Ovary (tissue), 9 donors: ENCODE results near the gene AVEN. TPM values are rescaled to one million over a fixed set of nuclear protein-coding genes. Genes with fewer than 3 reads are reported as not detected.

Experiments used
- DNase-seq, 5 donors: peaks; one replicate each; pipeline ENCODE4 v3.0.0-alpha.2; 2019 to 2020
- H3K27ac ChIP-seq, 2 donors: fragments of 200-600 bp; one replicate each; pipeline versions ENCODE4 v1.5.1 to v1.8.0; 2019 to 2022
- H3K27me3 ChIP-seq: fragments of 200-600 bp; one replicate; pipeline ENCODE4 v1.8.0; 2022
- H3K36me3 ChIP-seq: fragments of 200-600 bp; sonication (generic); one replicate; pipeline ENCODE4 v1.5.1; 2019
- H3K4me1 ChIP-seq: one replicate; pipeline ENCODE4 v1.8.1; 2013; ENCODE audit warnings: mild to moderate bottlenecking, moderate library complexity; ENCODE audit not compliant: insufficient read depth
- H3K4me3 ChIP-seq: fragments of 200-600 bp; sonication (generic); one replicate; pipeline ENCODE4 v1.5.1; 2017
- H3K9me3 ChIP-seq, 2 donors: fragments of 200-600 bp in 1 of 2; sonication (generic) in 1 of 2; one replicate each; pipeline versions ENCODE4 v1.5.1 to v1.8.1; 2013 to 2019; ENCODE audit warnings: mild to moderate bottlenecking in 1 of 2, moderate library complexity in 1 of 2
- EP300 ChIP-seq: sonication (generic); formaldehyde crosslinking; IDR thresholded peaks from one replicate; pipeline ENCODE4 v1.6.1; 2017; ENCODE audit warnings: antibody characterized with exemption
- POLR2A ChIP-seq: fragments of 450-650 bp; IDR thresholded peaks from one replicate; pipeline ENCODE4 v1.6.1; 2017; ENCODE audit warnings: antibody characterized with exemption, mild to moderate bottlenecking, moderate library complexity
- WGBS, 3 donors: extraction: QIAGEN DNeasy Blood & Tissue Kit in 1 of 3; methylation state at CpG; one replicate each; pipeline versions ENCODE4 v1.1.5 to v1.1.7; 2013 to 2017; 5-methylcytosine and 5-hydroxymethylcytosine counted together
- intact Hi-C, 4 donors: fragments of 100-400 bp; cut with DNase I; formaldehyde crosslinking; loops; one replicate each; pipeline versions ENCODE4 v1.11.0 to v1.15.1; 2022 to 2023
- polyA plus RNA-seq, 2 donors: library from polyadenylated mRNA; stranded (reverse); fragments of 200-250 nt in 1 of 2; fragments of 350-450 nt in 1 of 2; fragmentation: Illumina TruSeq in 1 of 2; extraction: RNeasy Lipid Tissue Mini Kit (QIAGEN cat#74804) in 1 of 2; gene quantifications; one replicate each; pipeline ENCODE4 v1.2.3, GENCODE V29; 2013 to 2014
- total RNA-seq, 7 donors: library from RNA; depleted of rRNA in 2 of 7; stranded (reverse); fragments of >200 nt in 2 of 7; fragmentation: NEBNext Ultra II Directional in 3 of 7; extraction: Animal tissue kit (Norgen Biotek cat#: 25700) in 3 of 7; gene quantifications; one replicate each; pipeline versions ENCODE4 v1.1.0 to v1.2.4, GENCODE V29; 2016 to 2023
- TF ChIP-seq, protein P1 (sequence below), 3 donors: fragments of 450-650 bp in 2 of 3; fragments of 200-600 bp in 1 of 3; IDR thresholded peaks; one replicate each; pipeline versions ENCODE4 v1.5.1 to v1.8.0; 2016 to 2022; ENCODE audit warnings: antibody characterized with exemption in 3 of 3, mild to moderate bottlenecking in 1 of 3
- donor health status: DM: no; HTN: no; CAD: no; lungs with moderate emphysema.
- donor health status: DM: no; HTN: no; CAD: no.
- donor health status: Bipolar disorder and iron deficiency.
- donor health status: DM: yes; HTN: yes; CAD: no.
- donor health status: DM: no; HTN: no; CAD: no.
- donor health status: DM: yes; HTN: yes; CAD: no.

Gene AVEN
- total and polyA plus RNA-seq, 9 donors = 9.0 to 20.9 (median 11.5) TPM

DNA sequence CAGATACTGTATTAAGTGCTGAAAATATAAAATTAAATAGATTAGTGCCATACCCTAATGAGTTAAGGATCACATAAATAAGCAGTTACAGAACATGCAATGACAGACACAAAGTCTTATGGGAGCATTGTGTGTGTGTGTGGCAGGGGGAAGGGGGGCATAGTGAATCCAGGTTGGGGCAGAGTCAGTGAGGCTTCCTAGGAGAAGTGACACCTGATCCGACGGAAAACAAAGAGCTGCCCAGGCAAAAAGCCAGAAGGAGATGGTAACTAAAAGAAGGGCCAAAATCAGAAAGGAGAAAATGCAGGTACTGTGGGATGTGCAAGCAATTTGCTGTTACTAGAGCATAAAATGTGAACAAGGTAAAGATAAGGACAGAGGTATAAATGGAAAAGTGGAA lies 150.8 kb downstream of the AVEN start:
- Histone ChIP-seq H3K36me3 (no peaks in the 10 kb centered on the region), H3K4me1 (no peaks in the 10 kb centered on the region), H3K27me3 (no peaks in the 10 kb centered on the region), H3K4me3 (no peak overlapping the region), H3K27ac (no peak overlapping the region), H3K9me3 (no peaks in the 10 kb centered on the region)
- DNase-seq = no peak
- WGBS, 3 donors = 46 to 75% (median 66%) methylated on average over 2 of the region's 2 CpGs
- TF ChIP-seq EP300 (no peak), POLR2A (no peak)
- TF ChIP-seq, protein P1, sequence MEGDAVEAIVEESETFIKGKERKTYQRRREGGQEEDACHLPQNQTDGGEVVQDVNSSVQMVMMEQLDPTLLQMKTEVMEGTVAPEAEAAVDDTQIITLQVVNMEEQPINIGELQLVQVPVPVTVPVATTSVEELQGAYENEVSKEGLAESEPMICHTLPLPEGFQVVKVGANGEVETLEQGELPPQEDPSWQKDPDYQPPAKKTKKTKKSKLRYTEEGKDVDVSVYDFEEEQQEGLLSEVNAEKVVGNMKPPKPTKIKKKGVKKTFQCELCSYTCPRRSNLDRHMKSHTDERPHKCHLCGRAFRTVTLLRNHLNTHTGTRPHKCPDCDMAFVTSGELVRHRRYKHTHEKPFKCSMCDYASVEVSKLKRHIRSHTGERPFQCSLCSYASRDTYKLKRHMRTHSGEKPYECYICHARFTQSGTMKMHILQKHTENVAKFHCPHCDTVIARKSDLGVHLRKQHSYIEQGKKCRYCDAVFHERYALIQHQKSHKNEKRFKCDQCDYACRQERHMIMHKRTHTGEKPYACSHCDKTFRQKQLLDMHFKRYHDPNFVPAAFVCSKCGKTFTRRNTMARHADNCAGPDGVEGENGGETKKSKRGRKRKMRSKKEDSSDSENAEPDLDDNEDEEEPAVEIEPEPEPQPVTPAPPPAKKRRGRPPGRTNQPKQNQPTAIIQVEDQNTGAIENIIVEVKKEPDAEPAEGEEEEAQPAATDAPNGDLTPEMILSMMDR (IDR thresholded peaks at IDR 0.05) = no peak
- intact Hi-C loops = no loop called here

DNA sequence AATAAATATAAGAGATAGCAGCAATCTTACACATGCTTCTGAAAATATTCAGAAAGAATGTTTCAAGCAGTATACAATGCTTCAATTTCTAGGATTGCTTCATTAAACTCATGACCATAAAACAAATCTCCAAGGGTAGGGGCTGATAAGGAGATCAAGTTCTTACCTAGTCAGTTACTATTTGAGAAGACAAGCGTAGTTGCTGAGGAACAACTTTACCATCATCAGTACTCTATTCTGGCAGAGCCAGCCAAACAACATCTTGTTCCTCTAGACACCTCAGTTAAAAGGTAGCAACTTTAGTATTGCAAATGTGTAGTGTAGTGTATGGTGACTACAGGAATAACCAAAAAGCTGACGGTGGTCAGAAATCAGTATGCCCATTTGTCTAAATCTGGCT lies 156.1 kb downstream of the AVEN start:
- DNase-seq = no peak
- intact Hi-C loops = no loop called here
- Histone ChIP-seq H3K9me3 (no peaks in the 10 kb centered on the region), H3K36me3 (no peaks in the 10 kb centered on the region), H3K4me3 (no peak overlapping the region), H3K27me3 (no peaks in the 10 kb centered on the region), H3K4me1 (no peaks in the 10 kb centered on the region), H3K27ac (no peak overlapping the region)
- TF ChIP-seq, protein P1 (IDR thresholded peaks at IDR 0.05) = no peak
- TF ChIP-seq POLR2A (no peak), EP300 (no peak)
- WGBS, 3 donors = 92 to 99% (median 92%) methylated on average over 2 of the region's 2 CpGs

DNA sequence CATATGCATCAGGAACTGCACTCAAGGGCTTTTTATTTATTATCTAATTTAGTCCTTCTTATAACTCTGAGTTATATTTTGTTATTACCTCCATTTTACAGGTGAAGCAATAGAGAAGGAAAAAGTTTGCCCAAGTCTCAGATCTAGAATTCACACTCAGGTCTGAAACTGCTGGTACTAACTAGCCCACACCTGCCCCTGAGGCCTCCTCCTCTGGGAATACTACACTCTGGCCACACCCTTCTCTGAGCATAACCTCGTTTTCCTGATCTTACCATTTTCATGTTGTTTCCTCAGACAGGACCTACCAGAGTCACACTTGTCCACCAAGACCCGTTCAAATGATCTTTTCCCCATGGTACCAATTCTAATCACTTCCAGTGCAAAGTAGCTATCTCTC lies 164.8 kb downstream of the AVEN start:
- TF ChIP-seq EP300 = no peak
- intact Hi-C loops = no loop called here
- H3K4me1 ChIP-seq = no peaks in the 10 kb centered on the region
- no peaks in the 10 kb centered on the region for H3K27me3 ChIP-seq
- H3K27ac ChIP-seq = no peak overlapping the region
- no peaks in the 10 kb centered on the region for H3K36me3 ChIP-seq
- H3K9me3 ChIP-seq = no peaks in the 10 kb centered on the region
- DNase-seq = no peak
- 87 to 97% (median 90%) methylated on average over 2 of the region's 2 CpGs for WGBS, 3 donors
- H3K4me3 ChIP-seq = no peak overlapping the region

DNA sequence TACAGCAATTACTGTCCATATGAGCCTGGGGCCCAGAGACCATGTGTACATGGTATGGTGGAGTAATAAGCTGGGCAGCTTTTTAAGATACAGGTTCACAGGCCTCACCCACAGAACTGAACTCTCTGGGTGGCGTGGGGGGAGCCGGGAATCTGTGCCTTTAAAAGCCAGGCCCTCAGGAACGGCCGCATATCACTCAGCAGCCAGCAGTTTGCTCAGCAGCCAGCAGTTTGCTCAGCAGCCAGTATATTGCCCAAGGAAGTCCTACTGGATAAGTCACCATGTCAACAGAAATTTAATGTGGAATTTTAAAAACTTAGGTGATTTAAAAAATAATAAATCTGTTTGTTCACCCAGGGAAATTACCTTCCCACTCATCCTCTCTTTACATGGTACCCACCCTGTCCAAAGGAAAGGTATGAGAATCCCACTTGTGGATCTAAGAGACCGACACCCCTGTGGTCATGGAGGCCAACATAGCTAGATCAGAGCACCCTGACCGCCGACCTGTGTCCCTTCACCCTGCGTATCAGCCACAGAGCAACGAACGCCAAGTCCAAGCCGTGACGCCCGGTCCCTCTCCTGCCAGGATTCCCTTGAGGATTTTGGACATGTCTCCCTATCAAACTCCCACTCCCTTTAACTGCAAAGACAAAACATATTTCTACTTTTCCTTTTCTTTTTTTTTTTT lies 166.4 kb downstream of the AVEN start:
- Histone ChIP-seq H3K4me3 (no peak overlapping the region), H3K27ac (no peak overlapping the region), H3K4me1 (no peaks in the 10 kb centered on the region), H3K27me3 (no peaks in the 10 kb centered on the region), H3K36me3 (no peaks in the 10 kb centered on the region), H3K9me3 (no peaks in the 10 kb centered on the region)
- TF ChIP-seq POLR2A (no peak), EP300 (no peak)
- TF ChIP-seq, protein P1 (IDR thresholded peaks at IDR 0.05) = no peak
- DNase-seq = no peak
- WGBS, 3 donors = 73 to 80% (median 80%) methylated on average over 13 of the region's 13 CpGs
- intact Hi-C loops = no loop called here

DNA sequence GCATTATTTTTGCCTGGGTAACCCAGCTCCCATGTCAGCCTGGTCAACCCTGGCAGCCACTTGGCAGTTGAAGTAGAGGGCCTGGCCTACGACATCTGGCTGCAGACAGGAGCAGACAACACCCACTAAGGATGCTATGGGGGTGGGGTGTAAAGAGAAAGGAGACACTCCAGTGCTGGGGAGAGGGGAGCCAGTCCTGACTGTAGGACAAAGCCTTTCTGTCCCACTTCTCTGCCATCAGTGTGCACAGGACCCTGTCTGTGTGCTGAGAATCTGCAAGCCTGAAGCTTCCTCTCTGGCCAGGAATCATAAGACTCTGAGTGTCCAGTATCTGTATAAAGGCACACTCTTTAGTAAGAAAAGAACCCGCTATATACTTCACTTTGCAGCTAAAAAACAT lies 167.0 kb downstream of the AVEN start:
- no peaks in the 10 kb centered on the region for H3K36me3 ChIP-seq
- intact Hi-C loops = no loop called here
- no peaks in the 10 kb centered on the region for H3K27me3 ChIP-seq
- no peak overlapping the region for H3K4me3 ChIP-seq
- 95 to 98% (median 97%) methylated on average over 2 of the region's 2 CpGs for WGBS, 3 donors
- no peak for DNase-seq
- no peak overlapping the region for H3K27ac ChIP-seq
- no peaks in the 10 kb centered on the region for H3K9me3 ChIP-seq
- no peaks in the 10 kb centered on the region for H3K4me1 ChIP-seq
- TF ChIP-seq EP300 = no peak
- TF ChIP-seq POLR2A = no peak
